ENCODE results near the gene OSBPL3. TPM values are rescaled to one million over a fixed set of nuclear protein-coding genes. Genes with fewer than 3 reads are reported as not detected.

The OSBPL3 gene
- polyA plus RNA-seq, 3 donors: 2.6 to 9.2 (median 3.7) TPM

DNA sequence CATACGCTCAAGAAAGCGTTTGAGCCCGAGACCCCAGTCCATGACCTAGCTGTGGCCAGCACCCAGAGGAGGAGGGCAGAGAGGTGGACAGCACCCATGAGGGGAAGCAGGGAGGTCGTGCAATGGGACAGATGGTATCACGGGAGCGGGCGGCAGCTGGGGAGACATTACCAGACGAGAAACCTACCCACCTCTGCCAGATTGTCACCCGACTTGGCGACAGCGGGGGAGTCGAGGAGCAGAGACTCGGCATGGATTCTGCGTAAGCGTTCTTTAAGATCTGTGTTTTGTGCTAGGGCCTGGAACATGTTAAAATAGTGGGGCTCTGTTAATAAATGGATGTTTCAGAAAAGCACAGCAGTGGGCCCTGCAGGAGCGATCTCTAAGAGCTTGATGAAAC is 131.1 kb downstream of the OSBPL3 start:
- H3K9me3 Mint-ChIP-seq: no peaks in the 10 kb centered on the region

DNA sequence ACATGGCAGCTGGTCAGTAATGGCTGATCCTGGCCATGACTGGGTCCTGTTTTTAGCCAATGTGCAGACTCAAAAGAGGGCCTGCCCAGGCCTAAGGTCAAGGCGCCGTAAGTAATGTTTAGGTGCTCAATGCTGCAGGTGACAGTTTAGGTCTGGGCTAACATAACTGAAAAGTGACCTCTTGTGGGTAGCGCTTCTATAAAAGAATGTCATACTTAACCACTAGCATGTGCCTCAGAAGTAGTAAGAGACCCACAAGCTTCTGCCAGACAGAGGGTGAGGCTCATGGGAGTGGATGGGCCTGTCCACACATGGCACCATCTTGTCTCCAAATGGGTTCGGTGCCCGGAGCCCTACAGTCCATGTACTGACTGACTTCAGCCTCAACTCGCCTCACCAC is 132.2 kb downstream of the OSBPL3 start:
- no peak overlapping the region for H3K4me2 ChIP-seq (replicated peaks; ENCODE audit: extremely low read depth, low read length, poor library complexity, severe bottlenecking)

More for the DNA sequence above, 131.1 kb downstream of the OSBPL3 start:
- Histone ChIP-seq H3K4me3 (replicated peaks in 1 of 3; ENCODE audit: low read depth in 2 of 3, low read length in 3 of 3) (no peak overlapping the region), H3K27me3 (ENCODE audit: control insufficient read depth in 2 of 2, insufficient read depth in 2 of 2, low read length in 2 of 2) (no peaks in the 10 kb centered on the region), H3K27ac (ENCODE audit: low read depth in 1 of 2, low read length in 2 of 2) (no peak overlapping the region), H3K4me2 (replicated peaks; ENCODE audit: extremely low read depth, low read length, poor library complexity, severe bottlenecking) (no peak overlapping the region), H4K20me1 (ENCODE audit: insufficient read depth, low read length) (no peaks in the 10 kb centered on the region), H3K4me1 (ENCODE audit: control insufficient read depth in 1 of 2, insufficient read depth in 2 of 2, low read length in 2 of 2) (no peaks in the 10 kb centered on the region), H2AFZ (ENCODE audit: insufficient read depth, low read depth, low read length, poor library complexity, severe bottlenecking) (no peak overlapping the region), H3K36me3 (replicated peaks in 1 of 2; ENCODE audit: control insufficient read depth in 1 of 2, insufficient read depth in 2 of 2, low read length in 2 of 2) (peaks cover 0 to 10% of the 10 kb centered on the region in 2 donors), H3K9ac (ENCODE audit: insufficient read depth, low read length, poor library complexity, severe bottlenecking) (no peak overlapping the region), H3K79me2 (ENCODE audit: insufficient read depth, low read length) (no peaks in the 10 kb centered on the region), H3K9me3 (replicated peaks in 1 of 2; ENCODE audit: control insufficient read depth in 1 of 2, insufficient read depth in 1 of 2, low read length in 2 of 2) (no peaks in the 10 kb centered on the region)
- Mint-ChIP-seq H3K4me3 (no peak overlapping the region), H3K27ac (peak overlapping the region in 2 of 7 donors; percentile 29 to 43), H3K36me3 (peaks cover 22 to 25% of the 10 kb centered on the region in 2 donors), H3K4me1 (no peaks in the 10 kb centered on the region), H3K27me3 (ENCODE audit: low read depth in 3 of 3) (no peaks in the 10 kb centered on the region)
- TF ChIP-seq, protein P1, sequence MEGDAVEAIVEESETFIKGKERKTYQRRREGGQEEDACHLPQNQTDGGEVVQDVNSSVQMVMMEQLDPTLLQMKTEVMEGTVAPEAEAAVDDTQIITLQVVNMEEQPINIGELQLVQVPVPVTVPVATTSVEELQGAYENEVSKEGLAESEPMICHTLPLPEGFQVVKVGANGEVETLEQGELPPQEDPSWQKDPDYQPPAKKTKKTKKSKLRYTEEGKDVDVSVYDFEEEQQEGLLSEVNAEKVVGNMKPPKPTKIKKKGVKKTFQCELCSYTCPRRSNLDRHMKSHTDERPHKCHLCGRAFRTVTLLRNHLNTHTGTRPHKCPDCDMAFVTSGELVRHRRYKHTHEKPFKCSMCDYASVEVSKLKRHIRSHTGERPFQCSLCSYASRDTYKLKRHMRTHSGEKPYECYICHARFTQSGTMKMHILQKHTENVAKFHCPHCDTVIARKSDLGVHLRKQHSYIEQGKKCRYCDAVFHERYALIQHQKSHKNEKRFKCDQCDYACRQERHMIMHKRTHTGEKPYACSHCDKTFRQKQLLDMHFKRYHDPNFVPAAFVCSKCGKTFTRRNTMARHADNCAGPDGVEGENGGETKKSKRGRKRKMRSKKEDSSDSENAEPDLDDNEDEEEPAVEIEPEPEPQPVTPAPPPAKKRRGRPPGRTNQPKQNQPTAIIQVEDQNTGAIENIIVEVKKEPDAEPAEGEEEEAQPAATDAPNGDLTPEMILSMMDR (IDR thresholded peaks at IDR 0.05): no peak
- WGBS (ENCODE audit: insufficient coverage): 100% methylated on average over 11 of the region's 16 CpGs
- DNase-seq: no peak
- intact Hi-C loops (cut with micrococcal nuclease): no loop called here

More for the DNA sequence above, 132.2 kb downstream of the OSBPL3 start:
- Histone ChIP-seq H3K79me2 (ENCODE audit: insufficient read depth, low read length) (no peaks in the 10 kb centered on the region), H3K4me1 (ENCODE audit: control insufficient read depth in 1 of 2, insufficient read depth in 2 of 2, low read length in 2 of 2) (no peaks in the 10 kb centered on the region), H3K27me3 (ENCODE audit: control insufficient read depth in 2 of 2, insufficient read depth in 2 of 2, low read length in 2 of 2) (no peaks in the 10 kb centered on the region), H3K27ac (ENCODE audit: low read depth in 1 of 2, low read length in 2 of 2) (no peak overlapping the region), H2AFZ (ENCODE audit: insufficient read depth, low read depth, low read length, poor library complexity, severe bottlenecking) (no peak overlapping the region), H3K36me3 (replicated peaks in 1 of 2; ENCODE audit: control insufficient read depth in 1 of 2, insufficient read depth in 2 of 2, low read length in 2 of 2) (peaks cover 0 to 10% of the 10 kb centered on the region in 2 donors), H4K20me1 (ENCODE audit: insufficient read depth, low read length) (no peaks in the 10 kb centered on the region), H3K9me3 (replicated peaks in 1 of 2; ENCODE audit: control insufficient read depth in 1 of 2, insufficient read depth in 1 of 2, low read length in 2 of 2) (no peaks in the 10 kb centered on the region), H3K4me3 (replicated peaks in 1 of 3; ENCODE audit: low read depth in 2 of 3, low read length in 3 of 3) (no peak overlapping the region), H3K9ac (ENCODE audit: insufficient read depth, low read length, poor library complexity, severe bottlenecking) (no peak overlapping the region)
- WGBS (ENCODE audit: insufficient coverage): 100% methylated on average over 2 of the region's 6 CpGs
- intact Hi-C loops (cut with micrococcal nuclease): no loop called here
- Mint-ChIP-seq H3K4me1 (no peaks in the 10 kb centered on the region), H3K27me3 (ENCODE audit: low read depth in 3 of 3) (no peaks in the 10 kb centered on the region), H3K9me3 (no peaks in the 10 kb centered on the region), H3K36me3 (peaks cover 22 to 25% of the 10 kb centered on the region in 2 donors), H3K27ac (no peak overlapping the region), H3K4me3 (no peak overlapping the region)
- no peak for DNase-seq
- TF ChIP-seq, protein P1 (IDR thresholded peaks at IDR 0.05): no peak
